Measurements from ENCODE around the gene TTC39A.
"Not testable (repeated sequence)": the region's sequence is repeated elsewhere in the genome, so short reads cannot be mapped to it uniquely, and the experiment has no call there.

TTC39A gene

DNA sequence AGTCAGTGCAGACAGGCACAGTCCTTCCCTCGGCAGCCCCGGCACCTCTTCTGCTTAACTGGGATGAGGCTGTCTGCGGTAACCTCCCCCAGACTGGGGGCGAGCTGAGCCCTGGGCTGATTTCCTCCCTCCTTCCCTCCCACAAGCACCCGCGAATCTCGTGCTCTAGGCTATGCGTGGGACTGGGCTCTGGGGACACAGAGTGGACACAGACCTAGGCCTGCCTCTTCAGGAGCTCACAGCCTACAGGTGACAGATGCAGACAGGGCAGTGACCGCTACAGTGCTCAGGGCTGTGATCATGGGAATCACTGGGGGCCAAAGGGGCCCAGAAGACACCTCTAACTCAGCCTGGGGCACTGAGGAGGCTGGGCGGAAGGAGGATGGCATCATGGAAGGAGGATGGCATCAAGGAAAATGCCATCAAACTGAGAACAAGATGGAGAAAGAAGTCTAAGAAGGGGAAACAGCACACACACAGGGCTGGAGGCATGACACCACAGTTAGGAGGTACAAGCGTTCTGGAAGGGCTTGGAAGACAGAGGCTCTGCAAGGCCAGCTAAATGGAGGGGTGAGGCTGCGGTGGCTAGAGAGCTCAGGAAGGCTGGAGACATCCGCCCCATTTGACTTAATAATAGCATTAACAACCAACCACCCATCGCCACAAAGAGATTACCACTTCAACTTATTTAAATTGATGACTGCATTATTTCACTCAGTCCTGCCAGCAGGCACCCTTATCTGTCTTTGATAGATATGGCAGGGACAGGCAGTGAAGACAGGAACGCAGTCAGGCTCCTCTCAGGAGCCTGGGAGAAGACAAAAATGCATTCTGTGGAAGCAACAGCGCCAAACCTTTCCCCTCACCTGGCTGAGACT is 4.2 kb downstream of the TTC39A start:
- no peak overlapping the region for H3K4me3 Mint-ChIP-seq
- no peaks in the 10 kb centered on the region for H3K9me3 Mint-ChIP-seq
- H3K4me1 Mint-ChIP-seq, result peaks cover 5% of the 10 kb centered on the region
- peaks cover 17% of the 10 kb centered on the region for H3K27me3 Mint-ChIP-seq
- no peaks in the 10 kb centered on the region for H3K36me3 Mint-ChIP-seq
- peak overlapping the region; percentile 8 for H3K27ac Mint-ChIP-seq

DNA sequence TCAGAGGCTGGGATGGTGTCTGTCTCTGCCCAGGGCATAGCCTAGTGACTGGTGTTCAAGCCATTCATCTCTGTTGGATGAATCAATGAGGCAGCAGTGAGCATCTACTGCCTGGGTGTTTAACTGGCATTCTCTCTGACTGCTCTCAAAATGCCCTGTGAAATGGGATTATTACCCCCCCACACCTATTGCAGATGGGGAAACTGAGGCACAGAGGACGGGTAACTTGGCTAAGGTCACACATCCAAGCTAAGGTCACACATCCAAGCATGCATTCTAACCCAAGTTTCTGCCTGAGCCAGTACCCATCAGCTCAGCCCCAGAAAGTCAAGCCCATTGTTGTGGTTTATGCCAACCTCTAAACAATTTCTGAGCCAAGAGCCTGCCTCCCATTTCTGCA is 5.0 kb downstream of the TTC39A start:
- Mint-ChIP-seq H3K27me3 (peaks cover 13% of the 10 kb centered on the region), H3K9me3 (no peaks in the 10 kb centered on the region), H3K4me3 (no peak overlapping the region), H3K36me3 (no peaks in the 10 kb centered on the region), H3K27ac (no peak overlapping the region), H3K4me1 (no peaks in the 10 kb centered on the region)

DNA sequence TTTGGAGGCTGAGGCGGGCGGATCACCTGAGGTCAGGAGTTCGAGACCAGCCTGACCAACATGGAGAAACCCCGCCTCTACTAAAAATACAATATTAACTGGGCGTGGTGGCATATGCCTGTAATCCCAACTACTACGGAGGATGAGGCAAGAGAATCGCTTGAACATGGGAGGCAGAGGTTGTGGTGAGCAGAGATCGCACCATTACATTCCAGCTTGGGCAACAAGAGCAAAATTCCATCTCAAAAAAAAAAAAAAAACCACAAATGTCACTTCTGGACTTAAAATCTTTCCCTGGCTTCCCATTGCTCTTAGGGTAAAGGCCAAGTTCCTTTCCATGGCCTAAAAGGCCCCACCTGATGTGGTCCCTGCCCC is 5.4 kb downstream of the TTC39A start:
- H3K27ac Mint-ChIP-seq, H3K36me3 Mint-ChIP-seq, H3K9me3 Mint-ChIP-seq, H3K4me1 Mint-ChIP-seq, H3K4me3 Mint-ChIP-seq: not testable (repeated sequence)
- peaks cover 13% of the 10 kb centered on the region for H3K27me3 Mint-ChIP-seq

DNA sequence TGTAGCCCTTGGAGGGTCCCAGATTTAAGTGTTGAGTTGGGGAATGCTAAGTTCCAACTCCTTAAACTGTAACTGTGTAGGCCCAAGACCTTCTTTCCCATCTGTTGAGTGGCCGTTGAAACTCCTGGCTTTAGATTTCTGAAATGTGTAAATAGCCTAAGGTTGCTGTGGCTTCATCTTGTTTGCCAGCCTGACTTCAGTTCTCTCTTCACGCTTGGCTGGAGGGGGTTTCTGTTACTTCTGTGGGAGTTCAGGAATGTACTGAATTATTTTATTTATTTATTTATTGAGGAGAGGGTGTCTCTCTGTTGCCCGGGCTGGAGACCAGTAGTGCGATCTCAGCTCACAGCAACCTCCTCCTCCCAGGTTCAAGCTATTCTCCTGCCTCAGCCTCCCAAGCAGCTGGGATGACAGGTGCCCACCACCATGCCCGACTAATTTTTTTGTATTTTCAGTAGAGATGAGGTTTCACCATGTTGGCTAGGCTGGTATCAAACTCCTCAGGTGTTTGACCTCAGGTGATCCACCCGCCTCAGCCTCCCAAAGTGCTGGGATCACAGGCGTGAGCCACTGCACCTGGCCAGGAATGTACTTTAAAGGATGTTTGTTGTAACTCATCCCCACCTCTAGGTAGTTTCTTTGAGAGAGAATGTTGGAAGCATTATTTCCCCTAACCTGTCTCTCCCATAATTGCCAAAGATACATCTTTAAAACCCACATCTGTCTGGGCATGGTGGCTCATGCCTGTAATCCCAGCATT is 5.9 kb downstream of the TTC39A start:
- Mint-ChIP-seq H3K27ac (no peak overlapping the region), H3K9me3 (no peaks in the 10 kb centered on the region), H3K36me3 (no peaks in the 10 kb centered on the region), H3K27me3 (peaks cover 12% of the 10 kb centered on the region), H3K4me3 (no peak overlapping the region), H3K4me1 (no peaks in the 10 kb centered on the region)

DNA sequence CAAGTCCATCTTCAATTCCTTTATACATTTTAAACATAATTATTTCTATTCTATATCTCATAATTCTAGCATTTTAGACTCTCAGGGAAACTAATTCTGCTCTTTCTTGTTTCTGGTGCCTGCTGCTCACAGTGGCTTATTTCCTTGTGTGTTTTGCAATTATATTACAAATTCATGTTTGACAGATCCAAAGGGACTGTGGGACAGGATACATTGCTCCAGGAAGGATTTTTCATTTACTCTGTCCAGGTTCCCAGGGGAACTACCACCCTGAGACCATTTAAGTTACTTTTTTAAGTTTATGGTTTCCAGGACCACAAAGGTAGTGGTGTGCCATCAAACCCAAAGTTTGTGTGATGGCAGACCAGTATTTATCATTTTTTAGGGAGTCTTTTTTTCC is 6.6 kb downstream of the TTC39A start:
- no peaks in the 10 kb centered on the region for H3K36me3 Mint-ChIP-seq
- no peak overlapping the region for H3K4me3 Mint-ChIP-seq
- H3K27ac Mint-ChIP-seq, result no peak overlapping the region
- no peaks in the 10 kb centered on the region for H3K9me3 Mint-ChIP-seq
- H3K4me1 Mint-ChIP-seq, result no peaks in the 10 kb centered on the region
- H3K27me3 Mint-ChIP-seq, result peaks cover 8% of the 10 kb centered on the region

DNA sequence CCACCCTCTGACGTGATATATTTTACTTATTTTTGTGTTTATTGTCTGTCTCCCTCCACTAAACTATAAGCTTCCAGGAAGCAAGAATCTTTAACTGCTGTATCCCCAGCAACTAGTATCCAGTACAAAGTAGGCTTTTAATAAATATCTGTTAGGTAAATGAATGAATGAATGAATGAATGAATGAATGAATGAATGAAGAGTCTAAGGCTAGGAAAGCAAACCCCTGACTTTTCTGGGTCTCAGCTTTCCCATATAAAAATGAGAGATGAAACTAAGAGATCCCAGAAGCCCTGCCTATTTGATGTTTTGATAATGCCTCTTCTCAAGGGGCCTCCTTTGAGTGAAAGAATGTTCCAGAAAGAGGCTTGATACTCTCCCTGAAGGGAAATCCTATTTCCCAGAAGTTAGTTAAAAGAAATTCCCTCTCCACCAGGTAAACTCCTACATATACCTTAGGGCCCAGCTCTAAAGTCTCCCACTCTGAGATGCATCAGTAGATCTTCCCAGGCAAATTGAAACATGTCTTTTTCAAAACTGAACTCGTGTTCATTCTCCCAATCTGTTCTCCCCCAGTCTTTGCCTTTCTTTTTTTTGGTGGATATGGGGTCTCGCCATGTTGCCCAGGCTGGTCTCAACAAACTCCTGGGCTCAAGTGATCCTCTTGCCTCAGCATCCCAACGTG is 7.8 kb downstream of the TTC39A start:
- no peaks in the 10 kb centered on the region for H3K36me3 Mint-ChIP-seq
- H3K27me3 Mint-ChIP-seq, result peaks cover 2% of the 10 kb centered on the region
- no peaks in the 10 kb centered on the region for H3K9me3 Mint-ChIP-seq
- H3K4me3 Mint-ChIP-seq, result no peak overlapping the region
- no peaks in the 10 kb centered on the region for H3K4me1 Mint-ChIP-seq
- no peak overlapping the region for H3K27ac Mint-ChIP-seq

DNA sequence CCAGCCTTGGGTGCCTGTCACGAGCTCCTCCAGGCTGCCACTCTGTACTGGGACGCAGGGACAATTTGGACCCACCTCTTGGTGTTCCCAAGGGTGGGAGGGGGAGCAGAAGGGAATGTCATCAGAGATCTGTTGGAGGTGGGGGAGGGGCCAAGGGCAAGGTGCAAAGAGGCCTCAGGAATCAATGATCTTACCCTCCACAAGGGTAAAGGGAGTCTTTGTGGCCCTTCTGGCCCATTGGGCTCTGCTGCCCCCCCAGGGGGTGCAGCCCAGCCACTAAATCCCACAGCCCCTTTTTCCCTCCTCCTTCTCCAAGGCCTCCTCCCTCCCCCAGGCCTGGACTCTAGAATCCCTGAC is 8.5 kb downstream of the TTC39A start:
- Mint-ChIP-seq H3K4me1 (no peaks in the 10 kb centered on the region), H3K27me3 (peaks cover 2% of the 10 kb centered on the region), H3K9me3 (no peaks in the 10 kb centered on the region), H3K4me3 (no peak overlapping the region), H3K36me3 (no peaks in the 10 kb centered on the region), H3K27ac (no peak overlapping the region)

DNA sequence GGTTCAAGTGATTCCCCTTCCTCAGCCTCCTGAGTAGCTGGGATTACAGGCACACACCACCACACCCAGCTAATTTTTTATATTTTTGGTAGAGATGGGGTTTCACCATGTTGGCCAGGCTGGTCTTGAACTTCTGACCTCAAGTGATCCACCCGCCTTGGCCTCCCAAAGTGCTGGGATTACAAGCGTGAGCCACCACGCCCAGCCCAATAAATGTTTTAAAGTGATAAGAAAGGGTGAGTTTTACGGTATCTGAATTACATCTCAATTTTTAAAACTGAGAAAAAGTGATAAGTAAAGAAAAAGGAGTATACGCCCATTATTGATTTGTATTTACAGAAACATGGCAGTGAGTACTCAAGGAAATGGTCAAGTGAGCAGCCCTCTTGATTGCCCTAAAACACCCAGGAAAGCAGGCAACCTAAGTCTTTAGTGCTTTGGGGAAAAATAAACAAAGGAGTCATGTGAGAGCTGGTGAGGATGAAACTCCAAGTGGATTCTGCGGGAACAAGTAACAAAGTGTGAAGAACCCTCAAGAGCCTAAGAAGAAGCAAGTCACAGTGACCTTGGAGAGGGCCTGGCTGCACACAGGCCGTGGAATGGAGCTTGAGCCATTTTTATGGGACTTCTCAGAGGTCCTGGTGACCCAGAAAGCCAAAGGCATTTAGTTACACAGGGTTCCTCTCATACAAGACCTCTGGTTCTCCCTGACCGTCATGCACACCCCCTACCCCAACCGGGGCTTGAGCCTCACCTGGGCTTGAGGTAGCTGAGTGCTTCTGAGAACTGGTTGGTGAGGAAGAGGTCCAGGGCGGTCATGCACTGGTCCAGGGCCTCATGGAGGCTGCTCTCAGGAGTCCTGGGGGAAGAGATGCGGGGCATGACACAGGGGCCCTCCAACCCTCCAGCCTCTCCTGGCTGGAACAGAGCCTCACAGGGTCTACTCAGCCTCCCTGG is 9.1 kb downstream of the TTC39A start:
- Mint-ChIP-seq H3K4me3 (no peak overlapping the region), H3K27me3 (peaks cover 2% of the 10 kb centered on the region), H3K9me3 (no peaks in the 10 kb centered on the region), H3K27ac (no peak overlapping the region), H3K36me3 (no peaks in the 10 kb centered on the region), H3K4me1 (no peaks in the 10 kb centered on the region)

DNA sequence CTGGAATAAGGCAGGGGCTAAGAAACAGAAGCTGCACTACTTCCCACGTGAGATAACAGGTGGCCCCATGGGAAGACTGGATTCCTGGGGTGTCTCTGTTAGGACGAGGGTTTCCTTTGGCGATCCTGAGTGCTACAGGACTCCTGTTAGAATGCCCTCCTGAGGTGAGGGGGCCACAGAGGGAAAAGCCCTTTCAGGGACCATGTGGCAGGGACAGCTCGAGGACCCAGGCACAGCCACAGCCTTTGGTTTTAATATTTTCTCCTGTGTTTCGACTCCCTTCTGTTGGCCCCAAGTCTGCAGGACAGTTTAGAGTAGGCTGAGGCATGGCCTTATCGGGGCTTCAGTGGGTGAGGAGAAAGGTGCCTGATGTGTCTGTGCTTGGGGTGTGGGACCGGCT is 12.6 kb downstream of the TTC39A start:
- H3K27me3 Mint-ChIP-seq, result no peaks in the 10 kb centered on the region

DNA sequence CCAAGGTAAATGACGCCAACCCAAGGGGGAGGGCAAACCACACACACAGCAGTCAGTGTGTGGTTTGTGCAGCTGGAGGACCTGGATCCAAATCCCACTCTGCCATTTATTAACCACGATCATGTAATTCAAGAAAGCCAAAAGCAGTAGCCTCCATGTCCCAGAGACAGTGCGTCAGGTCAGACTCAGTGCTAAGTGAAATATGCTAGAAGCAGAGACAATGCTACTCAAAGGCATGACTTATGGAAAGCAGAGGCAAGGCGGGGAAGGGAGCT is 13.6 kb downstream of the TTC39A start:
- Mint-ChIP-seq H3K36me3 (no peaks in the 10 kb centered on the region), H3K9me3 (no peaks in the 10 kb centered on the region), H3K4me1 (no peaks in the 10 kb centered on the region), H3K4me3 (no peak overlapping the region), H3K27ac (no peak overlapping the region), H3K27me3 (no peaks in the 10 kb centered on the region)

More for the DNA sequence above, 12.6 kb downstream of the TTC39A start:
- Mint-ChIP-seq H3K36me3 (no peaks in the 10 kb centered on the region), H3K4me3 (no peak overlapping the region), H3K4me1 (no peaks in the 10 kb centered on the region), H3K27ac (no peak overlapping the region), H3K9me3 (no peaks in the 10 kb centered on the region)

DNA sequence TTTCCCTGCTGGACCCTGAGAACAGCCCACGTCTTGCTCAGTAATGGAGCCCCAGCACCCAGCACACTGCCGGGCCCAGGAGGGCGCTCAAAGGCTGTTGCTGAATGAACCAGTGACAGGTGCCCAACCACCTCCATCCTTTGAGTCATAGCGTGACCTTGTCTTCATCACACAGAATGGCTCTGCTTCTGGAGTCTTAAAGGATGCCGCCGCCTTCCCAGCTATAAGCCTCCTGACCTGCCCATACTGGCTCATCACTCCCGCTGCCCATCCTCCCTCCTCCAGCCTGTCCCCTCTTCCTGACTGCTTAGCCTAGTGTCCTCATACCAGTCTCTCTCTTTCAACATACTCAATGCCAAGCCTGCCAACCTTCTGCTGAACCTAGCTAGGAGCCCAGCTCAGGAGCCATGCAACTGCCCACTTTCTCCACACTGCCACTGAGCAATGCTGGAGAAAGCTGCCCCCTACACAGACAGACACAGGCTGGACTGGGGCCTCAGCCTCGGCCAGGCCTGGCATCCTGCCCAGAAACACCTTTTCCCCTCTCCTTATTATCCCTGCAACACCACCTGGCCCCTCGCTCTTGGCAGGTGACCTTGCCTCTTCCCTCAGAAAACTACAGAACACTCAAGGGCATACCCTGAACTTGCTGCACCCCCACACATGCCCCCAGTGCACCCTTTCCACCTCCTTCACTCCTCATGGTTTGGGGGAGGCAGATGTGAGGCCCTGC is 14.1 kb downstream of the TTC39A start:
- H3K36me3 Mint-ChIP-seq, result no peaks in the 10 kb centered on the region
- no peaks in the 10 kb centered on the region for H3K9me3 Mint-ChIP-seq
- no peak overlapping the region for H3K4me3 Mint-ChIP-seq
- no peaks in the 10 kb centered on the region for H3K27me3 Mint-ChIP-seq
- no peaks in the 10 kb centered on the region for H3K4me1 Mint-ChIP-seq
- H3K27ac Mint-ChIP-seq, result no peak overlapping the region

DNA sequence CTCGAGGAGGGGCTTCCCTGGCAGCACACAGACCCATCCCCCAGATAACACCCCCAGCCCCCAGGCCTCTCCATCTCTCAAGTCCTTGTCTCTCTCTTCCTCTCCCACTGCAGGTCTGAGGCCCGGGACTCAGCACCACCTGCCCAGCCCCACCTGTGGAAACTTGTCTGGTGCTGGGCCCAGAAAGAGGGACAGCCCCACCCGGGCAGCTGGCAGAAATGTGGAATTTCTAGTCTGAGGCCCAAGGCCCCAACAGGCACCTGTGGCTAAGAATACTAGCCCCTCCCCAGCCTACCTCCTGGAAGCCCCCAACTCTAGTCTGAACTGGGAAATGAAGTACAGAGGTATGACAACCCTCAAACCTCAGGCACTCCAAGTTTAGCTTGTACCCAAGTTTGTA is 15.4 kb downstream of the TTC39A start:
- Mint-ChIP-seq H3K4me1 (no peaks in the 10 kb centered on the region), H3K27ac (no peak overlapping the region), H3K27me3 (no peaks in the 10 kb centered on the region), H3K4me3 (no peak overlapping the region), H3K36me3 (no peaks in the 10 kb centered on the region), H3K9me3 (no peaks in the 10 kb centered on the region)

DNA sequence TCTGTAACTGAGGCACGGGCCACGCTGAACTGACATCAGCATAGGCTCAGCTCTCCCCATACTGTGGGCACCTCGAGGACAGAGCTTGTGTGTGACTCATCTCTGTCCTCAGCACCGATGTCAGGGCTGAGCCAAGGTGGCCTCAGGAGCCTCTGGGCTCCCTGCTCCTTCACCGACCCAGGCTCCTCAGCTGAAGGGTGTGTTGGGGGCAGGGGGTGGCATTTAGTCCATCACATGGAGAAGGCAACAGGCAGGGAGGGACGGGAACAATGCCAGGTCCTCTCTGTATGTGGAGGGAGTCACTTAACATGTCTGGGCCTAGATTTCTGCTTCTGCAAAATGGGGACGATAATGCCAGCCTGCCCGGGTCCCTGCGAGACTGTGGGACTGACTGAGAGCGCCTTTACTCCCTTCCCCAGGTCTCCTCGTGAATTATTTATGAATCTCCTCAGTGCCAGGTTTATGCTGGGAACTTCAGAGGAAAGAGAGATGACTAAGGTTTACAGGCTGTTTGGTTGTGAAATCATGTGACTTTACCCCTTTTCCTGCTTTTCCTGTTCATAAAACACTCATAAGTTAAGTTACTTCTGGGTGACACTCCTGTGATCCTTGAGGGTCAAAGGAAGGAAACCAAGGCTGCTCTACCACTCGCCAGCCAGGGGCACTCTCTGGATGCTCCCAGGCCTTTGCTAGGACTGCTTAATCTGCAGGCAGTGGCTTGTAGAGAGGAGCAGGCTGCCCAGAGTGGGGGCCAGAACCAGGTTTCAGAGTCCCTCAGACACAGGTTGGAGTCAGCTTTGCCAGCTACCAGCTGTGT is 16.2 kb downstream of the TTC39A start:
- H3K4me3 Mint-ChIP-seq, result no peak overlapping the region
- no peaks in the 10 kb centered on the region for H3K36me3 Mint-ChIP-seq
- no peaks in the 10 kb centered on the region for H3K27me3 Mint-ChIP-seq
- H3K4me1 Mint-ChIP-seq, result no peaks in the 10 kb centered on the region
- H3K27ac Mint-ChIP-seq, result peak overlapping the region; percentile 66
- H3K9me3 Mint-ChIP-seq, result no peaks in the 10 kb centered on the region

DNA sequence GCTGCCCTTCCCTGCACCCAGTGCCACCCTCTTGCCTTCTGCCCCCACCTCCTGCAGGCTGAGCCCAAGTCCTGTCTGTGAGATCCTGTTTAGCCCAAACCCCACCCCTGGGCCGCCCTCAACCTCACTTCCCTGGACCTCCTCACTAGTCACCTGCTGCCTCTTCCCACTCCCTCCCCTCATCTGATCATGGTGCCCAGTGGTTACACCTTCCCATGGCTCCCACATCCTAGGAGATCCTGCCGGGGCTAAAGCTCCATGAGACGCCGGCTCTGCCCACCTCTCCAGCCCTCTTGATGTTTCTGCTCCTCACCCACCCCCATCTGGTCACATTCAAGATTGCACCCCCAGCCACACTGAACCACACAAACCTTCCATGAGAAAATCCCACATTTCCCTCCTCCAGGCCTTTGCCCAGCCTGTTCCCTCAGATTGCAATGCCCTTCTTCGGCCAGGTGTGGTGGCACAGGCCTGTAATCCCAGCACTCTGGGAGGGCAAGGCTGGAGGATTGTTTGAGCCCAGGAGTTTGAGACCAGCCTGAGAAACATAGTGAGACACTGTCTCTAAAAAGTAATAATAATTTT is 17.0 kb downstream of the TTC39A start:
- no peak overlapping the region for H3K27ac Mint-ChIP-seq

More for the DNA sequence above, 17.0 kb downstream of the TTC39A start:
- Mint-ChIP-seq H3K9me3 (no peaks in the 10 kb centered on the region), H3K27me3 (no peaks in the 10 kb centered on the region), H3K36me3 (no peaks in the 10 kb centered on the region), H3K4me1 (no peaks in the 10 kb centered on the region), H3K4me3 (no peak overlapping the region)

All from activated naive CD4-positive, alpha-beta T cell treated with anti-CD3 and anti-CD28 coated beads, Interleukin-2, amount 50 U/mL, for 24 hours (primary cell).